ENCODE data around the gene PFKFB1.
"Not testable (repeated sequence)": the region's sequence is repeated elsewhere in the genome, so short reads cannot be mapped to it uniquely, and the experiment has no call there.

Gene PFKFB1

DNA sequence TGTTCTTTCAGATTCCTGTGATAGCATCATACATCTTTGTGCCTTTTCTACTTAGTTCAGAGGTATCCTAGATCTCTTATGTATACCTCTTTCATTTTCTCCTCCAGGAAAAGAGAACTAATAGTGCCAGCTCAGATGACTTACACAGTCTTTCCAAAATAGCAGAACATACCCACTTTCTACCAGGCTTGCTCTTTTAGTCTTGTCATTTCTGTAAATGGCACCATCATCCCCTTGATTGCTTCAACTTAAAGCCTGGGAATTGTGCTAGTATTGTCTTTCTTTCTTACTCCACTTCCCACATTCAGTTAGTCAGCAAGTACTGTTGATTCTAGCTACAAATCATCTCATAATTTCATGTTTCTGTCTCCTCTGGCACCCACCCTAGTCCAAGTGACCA, 11.3 kb upstream of the PFKFB1 start:
- Mint-ChIP-seq H3K4me3 (no peak overlapping the region), H3K9me3 (no peaks in the 10 kb centered on the region), H3K4me1 (peaks cover 19% of the 10 kb centered on the region), H3K36me3 (peaks cover 37% of the 10 kb centered on the region), H3K27ac (no peak overlapping the region), H3K27me3 (no peaks in the 10 kb centered on the region)
- no peak for ATAC-seq

DNA sequence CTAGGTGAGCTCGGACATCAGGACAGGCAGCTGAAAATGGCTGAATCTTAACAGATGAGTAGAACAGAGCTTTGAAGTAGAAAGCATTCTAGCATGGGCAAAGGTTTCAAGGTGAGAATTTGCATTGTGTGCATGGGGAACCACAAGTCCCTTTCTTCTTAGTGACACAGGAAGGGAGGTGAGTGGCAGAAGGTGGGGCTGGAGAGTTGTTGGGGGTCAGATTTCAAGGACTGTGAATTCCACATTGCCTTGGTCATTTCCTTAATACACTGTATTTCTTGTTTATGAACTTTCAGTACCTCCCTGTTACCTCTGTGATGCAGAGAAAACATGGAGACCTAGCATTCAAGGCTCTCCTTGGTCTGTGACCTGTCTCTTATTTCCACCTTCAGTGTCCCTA, 10.2 kb upstream of the PFKFB1 start:
- no peaks in the 10 kb centered on the region for H3K27me3 Mint-ChIP-seq
- H3K27ac Mint-ChIP-seq = no peak overlapping the region
- H3K36me3 Mint-ChIP-seq = peaks cover 37% of the 10 kb centered on the region
- no peaks in the 10 kb centered on the region for H3K9me3 Mint-ChIP-seq
- H3K4me1 Mint-ChIP-seq = peaks cover 19% of the 10 kb centered on the region
- H3K4me3 Mint-ChIP-seq = no peak overlapping the region
- ATAC-seq = no peak

DNA sequence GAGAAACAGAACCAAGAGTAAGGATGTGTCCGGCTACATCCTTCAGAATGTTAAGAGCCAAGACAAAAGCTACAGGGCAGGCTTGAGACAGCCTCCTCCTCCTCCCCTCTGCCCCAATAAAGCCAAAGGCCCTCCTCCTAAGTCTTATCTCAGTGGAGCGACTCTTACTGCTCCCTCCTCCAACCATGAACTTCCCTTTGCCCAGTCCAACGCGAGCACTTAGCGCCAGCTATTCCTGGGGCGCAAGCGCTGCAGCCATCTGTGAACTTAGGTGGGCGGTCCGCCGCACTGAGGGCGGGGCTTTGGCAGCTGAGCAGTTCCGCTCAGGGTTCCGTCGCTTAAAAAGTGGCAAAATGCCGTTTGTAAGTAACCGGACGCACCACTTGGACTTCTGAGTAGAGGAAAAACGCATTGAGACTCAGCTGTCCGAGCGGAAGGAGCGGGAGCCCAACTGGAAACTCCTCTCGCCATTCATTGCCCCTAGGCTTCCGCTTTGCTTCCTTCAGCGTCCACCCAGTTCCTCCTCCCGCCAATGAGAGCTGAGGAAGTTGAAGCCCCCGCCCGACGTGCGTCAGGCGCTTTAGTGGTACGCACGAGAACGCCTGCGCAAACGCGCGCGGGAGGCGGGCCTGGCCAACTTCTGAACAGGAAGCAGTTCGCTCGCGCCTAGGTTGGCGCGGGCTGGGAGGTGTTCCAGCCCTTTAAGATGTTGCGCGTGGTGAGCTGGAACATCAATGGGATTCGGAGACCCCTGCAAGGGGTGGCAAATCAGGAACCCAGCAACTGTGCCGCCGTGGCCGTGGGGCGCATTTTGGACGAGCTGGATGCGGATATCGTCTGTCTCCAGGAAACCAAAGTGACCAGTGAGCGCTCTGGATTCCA, 6.0 kb upstream of the PFKFB1 start, which contains the start of gene APEX2:
APEX2 (plus strand) TSS at position 647 of the 882 bp plus-strand sequence; CDS start at position 707, 60 bp downstream.
- H3K36me3 Mint-ChIP-seq = peaks cover 14% of the 10 kb centered on the region
- H3K27ac Mint-ChIP-seq = peak within 1 kb of the TSS; percentile 92
- peak within 1 kb of the TSS; percentile 97 for H3K4me3 Mint-ChIP-seq
- ATAC-seq = peak; percentile 96
- peaks cover 19% of the 10 kb centered on the region for H3K4me1 Mint-ChIP-seq
- H3K27me3 Mint-ChIP-seq = no peaks in the 10 kb centered on the region
- no peaks in the 10 kb centered on the region for H3K9me3 Mint-ChIP-seq

DNA sequence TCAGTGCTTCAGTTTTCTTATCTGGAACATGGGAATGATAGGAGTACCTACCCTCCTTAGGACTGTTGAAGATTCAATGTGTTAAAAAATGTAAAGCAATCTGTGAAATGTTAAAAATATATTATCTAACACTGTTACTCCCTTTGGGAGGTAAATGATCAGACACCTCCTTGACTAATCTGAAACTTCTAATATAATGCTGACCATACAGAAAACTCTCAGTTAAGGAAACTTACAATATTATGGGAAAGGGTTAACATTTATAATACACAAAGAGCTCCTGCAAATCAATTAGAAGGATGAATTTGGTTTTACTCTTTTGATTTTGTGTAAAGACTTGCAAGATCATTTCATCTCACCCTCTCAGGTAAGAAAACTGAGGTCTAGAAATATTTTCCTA, 1.6 kb upstream of the PFKFB1 start:
- no peaks in the 10 kb centered on the region for H3K9me3 Mint-ChIP-seq
- H3K27me3 Mint-ChIP-seq = no peaks in the 10 kb centered on the region
- peaks cover 15% of the 10 kb centered on the region for H3K4me1 Mint-ChIP-seq
- no peak overlapping the region for H3K27ac Mint-ChIP-seq
- no peak overlapping the region for H3K4me3 Mint-ChIP-seq
- peaks cover 2% of the 10 kb centered on the region for H3K36me3 Mint-ChIP-seq
- no peak for ATAC-seq

DNA sequence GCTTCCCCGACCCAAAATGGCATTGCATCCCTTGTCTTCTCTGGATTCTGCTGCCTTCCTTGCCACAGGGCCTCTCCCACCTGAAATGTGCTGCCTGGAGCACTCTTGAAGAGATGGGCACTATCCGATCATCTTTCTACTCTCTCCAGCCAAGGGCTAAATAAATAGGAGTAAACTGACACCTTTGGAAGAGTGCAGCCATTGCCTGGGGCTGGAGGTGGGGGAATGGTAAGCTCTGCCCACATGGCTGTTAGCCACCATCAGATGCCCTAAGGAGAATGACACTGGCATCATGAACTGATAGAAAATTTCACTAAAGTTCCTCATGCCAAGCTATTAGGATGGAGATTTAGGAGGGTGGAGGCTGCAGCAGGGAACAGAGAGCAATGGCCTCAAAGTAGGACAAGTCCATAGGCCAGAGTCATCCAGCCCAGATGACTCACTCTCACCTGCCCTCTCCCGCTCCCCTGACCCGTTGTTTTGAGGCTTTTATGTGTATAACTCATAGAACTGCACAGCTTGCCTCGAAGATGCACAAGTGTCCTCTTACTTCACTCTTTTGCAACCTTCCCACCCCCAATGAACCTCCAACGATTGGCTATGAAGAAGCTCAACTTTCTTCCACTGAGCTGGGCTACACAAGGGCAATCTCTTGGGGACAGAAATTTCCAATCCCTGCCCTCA, 822 bp upstream of the PFKFB1 start:
- H3K27me3 Mint-ChIP-seq = no peaks in the 10 kb centered on the region
- ATAC-seq = peak; percentile 60
- no peaks in the 10 kb centered on the region for H3K36me3 Mint-ChIP-seq
- H3K4me1 Mint-ChIP-seq = peaks cover 11% of the 10 kb centered on the region
- no peak overlapping the region for H3K27ac Mint-ChIP-seq
- H3K4me3 Mint-ChIP-seq = no peak overlapping the region
- no peaks in the 10 kb centered on the region for H3K9me3 Mint-ChIP-seq

DNA sequence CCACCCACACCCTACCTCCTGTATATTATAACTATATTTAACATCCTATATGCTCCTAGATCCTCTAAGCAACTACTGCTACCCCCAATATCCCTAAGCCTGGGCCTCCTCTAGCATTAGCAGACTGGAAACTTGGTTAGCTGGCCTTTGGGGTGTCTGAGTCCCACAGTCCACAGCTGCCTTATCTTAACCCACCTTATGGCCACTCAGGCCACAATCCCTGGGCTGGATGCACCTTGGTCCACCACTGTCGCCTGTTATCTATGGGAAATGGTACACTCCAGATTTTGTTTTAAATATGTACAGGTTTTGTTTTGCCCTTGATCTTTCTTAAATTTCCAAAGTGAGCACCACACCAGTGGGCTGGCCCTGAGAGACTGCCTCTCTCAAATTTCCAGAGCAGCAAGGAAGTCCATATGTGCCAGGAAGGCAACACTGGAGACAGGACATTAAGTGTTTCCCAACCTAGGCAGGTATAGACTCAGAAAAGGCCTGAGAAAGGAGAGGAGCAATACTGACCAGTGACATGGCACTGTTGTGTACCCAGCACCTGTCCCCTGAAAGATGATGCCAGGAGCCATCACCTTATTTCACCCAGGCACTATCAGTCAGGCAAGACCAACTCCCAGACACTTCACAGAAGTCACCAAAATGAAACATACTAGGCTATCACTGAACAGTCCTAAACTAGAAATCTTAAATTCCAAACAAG, 921 bp downstream of the PFKFB1 start:
- no peaks in the 10 kb centered on the region for H3K27me3 Mint-ChIP-seq
- peaks cover 11% of the 10 kb centered on the region for H3K4me1 Mint-ChIP-seq
- no peak for ATAC-seq
- H3K27ac Mint-ChIP-seq = no peak overlapping the region
- H3K9me3 Mint-ChIP-seq = no peaks in the 10 kb centered on the region
- H3K4me3 Mint-ChIP-seq = no peak overlapping the region
- H3K36me3 Mint-ChIP-seq = no peaks in the 10 kb centered on the region

DNA sequence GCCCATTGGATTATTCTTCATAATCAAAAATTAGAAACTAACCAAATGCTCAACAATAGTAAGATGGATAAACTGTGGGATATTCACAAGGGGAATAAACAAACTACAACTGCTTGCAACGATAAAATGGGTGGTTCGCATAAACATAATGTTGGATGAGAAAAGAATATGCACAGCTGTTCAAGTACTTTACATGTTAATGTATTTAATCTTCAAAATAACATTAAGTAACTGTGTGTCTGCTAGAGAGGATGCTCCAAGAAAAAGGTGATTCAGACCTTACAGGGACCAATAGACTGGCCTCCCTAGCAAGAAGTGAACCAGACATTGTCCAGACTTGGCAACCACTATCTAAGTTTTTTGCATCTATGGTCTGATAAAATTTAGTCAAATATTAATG, 2.3 kb downstream of the PFKFB1 start:
- no peaks in the 10 kb centered on the region for H3K36me3 Mint-ChIP-seq
- H3K9me3 Mint-ChIP-seq = no peaks in the 10 kb centered on the region
- no peak overlapping the region for H3K4me3 Mint-ChIP-seq
- ATAC-seq = no peak
- H3K4me1 Mint-ChIP-seq = peaks cover 11% of the 10 kb centered on the region
- H3K27ac Mint-ChIP-seq = no peak overlapping the region
- no peaks in the 10 kb centered on the region for H3K27me3 Mint-ChIP-seq

DNA sequence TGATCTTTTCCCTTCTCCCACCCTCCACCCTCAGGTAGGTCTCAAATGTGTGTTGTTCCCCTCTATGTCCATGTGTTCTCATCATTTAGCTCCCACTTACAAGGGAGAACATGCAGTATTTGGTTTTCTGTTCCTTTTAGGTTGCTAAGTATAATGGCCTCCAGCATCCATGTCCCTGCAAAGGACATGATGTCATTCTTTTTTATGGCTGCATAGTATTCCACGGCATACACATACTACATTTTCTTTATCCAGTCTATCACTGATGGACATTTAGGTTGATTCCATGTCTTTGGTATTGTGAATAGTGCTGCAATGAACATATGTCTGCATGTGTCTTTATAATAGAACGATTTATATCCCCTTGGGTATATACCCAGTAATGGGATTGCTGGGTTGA, 10.7 kb downstream of the PFKFB1 start:
- not testable (repeated sequence) for H3K9me3 Mint-ChIP-seq, H3K4me3 Mint-ChIP-seq, H3K4me1 Mint-ChIP-seq, H3K27me3 Mint-ChIP-seq, H3K36me3 Mint-ChIP-seq, ATAC-seq, H3K27ac Mint-ChIP-seq

DNA sequence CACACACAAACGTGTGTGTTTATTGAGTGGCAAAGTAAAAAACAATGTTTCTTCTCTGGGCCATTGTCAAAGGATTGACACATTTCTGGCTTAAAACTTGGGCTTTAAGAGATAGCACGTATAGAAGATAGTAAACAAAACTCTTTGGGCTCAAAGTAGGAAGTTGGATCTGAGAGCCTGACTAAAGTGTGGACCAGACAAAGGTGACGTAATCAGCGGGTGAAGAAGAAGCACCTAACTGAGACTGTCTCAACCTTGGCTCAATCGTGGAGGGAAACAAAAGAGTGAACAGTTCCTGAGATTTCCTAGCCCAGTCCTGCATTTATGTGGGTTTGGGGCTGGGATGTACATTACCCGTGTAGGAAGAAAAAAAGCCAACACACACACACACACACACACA, 13.7 kb downstream of the PFKFB1 start:
- Mint-ChIP-seq H3K4me3 (no peak overlapping the region), H3K27ac (no peak overlapping the region), H3K36me3 (no peaks in the 10 kb centered on the region), H3K4me1 (no peaks in the 10 kb centered on the region), H3K27me3 (no peaks in the 10 kb centered on the region), H3K9me3 (no peaks in the 10 kb centered on the region)
- ATAC-seq = no peak

DNA sequence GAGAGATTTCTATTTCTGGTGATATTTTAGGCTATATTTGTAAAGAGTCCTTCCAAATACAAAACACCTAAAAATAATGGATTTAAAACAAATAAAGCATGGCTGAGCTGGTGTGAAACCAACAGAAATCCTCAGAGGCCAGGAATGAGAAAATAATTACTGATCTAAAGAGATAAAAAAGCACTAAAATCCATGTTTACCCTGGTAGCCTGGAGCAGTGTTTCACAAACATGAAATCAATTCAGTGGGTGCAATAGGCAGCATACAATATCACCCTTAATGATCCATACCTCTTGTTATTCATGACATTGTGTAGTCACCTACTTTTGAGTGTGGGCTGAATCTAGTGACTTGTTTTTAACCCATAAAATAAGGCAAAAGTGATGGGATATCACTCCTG, 14.6 kb downstream of the PFKFB1 start:
- no peak for ATAC-seq
- H3K4me1 Mint-ChIP-seq = no peaks in the 10 kb centered on the region
- H3K27ac Mint-ChIP-seq = no peak overlapping the region
- H3K9me3 Mint-ChIP-seq = no peaks in the 10 kb centered on the region
- no peak overlapping the region for H3K4me3 Mint-ChIP-seq
- H3K27me3 Mint-ChIP-seq = no peaks in the 10 kb centered on the region
- no peaks in the 10 kb centered on the region for H3K36me3 Mint-ChIP-seq

DNA sequence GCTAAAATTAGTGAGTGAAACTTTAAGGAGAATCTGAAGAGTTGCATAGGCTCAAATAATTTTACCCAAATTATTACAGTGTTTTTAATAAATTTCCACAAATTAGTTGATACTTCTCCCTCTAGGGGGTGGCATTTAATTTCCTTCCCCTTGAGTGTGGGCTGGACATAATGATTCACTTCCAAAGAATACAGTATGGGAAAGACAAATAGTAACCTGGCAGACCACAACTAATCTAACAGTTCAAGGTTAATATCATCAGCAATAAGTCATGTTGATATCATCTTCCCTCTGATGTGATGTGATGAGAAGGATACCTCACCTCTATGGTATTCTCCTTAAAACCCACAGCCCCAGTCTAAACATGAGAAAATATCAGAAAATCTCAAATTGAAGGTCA, 15.5 kb downstream of the PFKFB1 start:
- Mint-ChIP-seq H3K27me3 (no peaks in the 10 kb centered on the region), H3K9me3 (no peaks in the 10 kb centered on the region), H3K27ac (no peak overlapping the region), H3K4me3 (no peak overlapping the region), H3K4me1 (no peaks in the 10 kb centered on the region), H3K36me3 (no peaks in the 10 kb centered on the region)
- ATAC-seq = no peak

DNA sequence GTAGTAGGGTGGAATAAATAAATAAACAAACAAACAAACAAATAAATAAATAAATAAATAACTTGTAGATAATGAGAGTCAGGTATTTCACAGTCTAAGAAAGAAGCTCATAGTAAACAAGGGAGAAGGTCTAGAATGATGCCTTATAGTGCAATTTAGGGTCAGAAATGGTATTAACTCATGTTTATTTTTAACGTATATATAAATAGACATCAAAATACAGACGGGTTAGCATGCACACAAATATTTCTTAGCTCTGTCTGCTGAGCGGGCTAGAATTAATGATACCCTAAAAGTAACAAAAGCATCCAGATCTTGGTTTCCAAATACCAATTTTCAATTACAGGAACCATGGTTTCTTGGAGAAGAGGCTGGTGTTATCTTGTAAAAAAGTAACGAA, 16.6 kb downstream of the PFKFB1 start:
- no peaks in the 10 kb centered on the region for H3K27me3 Mint-ChIP-seq
- no peak for ATAC-seq
- H3K36me3 Mint-ChIP-seq = no peaks in the 10 kb centered on the region
- no peak overlapping the region for H3K27ac Mint-ChIP-seq
- no peaks in the 10 kb centered on the region for H3K9me3 Mint-ChIP-seq
- no peaks in the 10 kb centered on the region for H3K4me1 Mint-ChIP-seq
- no peak overlapping the region for H3K4me3 Mint-ChIP-seq

DNA sequence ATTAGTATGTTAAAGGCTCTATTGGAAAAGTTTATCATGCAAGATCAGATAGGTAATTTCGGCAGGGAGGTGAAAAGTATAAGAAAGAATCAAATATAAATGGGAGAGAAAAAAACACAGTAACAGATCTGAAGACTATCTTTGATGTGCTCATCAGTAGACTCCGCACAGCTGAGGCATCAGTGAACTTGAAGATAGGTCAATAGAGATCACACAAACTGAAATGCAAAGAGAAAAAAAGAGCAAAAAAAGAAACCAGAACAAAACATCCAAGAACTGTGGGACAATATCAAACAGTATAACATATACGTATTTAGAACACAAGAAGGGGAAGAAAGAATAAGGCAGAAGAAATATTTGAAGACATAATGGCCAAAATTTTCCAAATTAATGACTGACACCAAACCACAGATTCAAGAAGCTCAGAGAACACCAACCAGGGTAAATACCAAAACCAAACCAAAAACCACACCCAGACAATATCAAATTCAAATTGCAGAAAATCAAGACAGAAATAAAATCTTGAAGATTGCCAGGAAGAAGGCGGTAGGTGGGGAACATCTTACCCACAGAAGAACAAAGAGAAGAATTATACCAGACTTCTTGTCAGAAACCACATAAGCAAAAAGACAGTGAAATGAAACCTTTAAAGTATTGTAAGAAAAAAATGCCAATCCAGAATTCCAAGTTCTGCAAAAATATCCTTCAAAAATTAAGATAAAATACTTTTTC, 29.1 kb downstream of the PFKFB1 start:
- Mint-ChIP-seq H3K36me3 (no peaks in the 10 kb centered on the region), H3K27me3 (no peaks in the 10 kb centered on the region), H3K27ac (no peak overlapping the region), H3K4me3 (no peak overlapping the region), H3K9me3 (peaks cover 3% of the 10 kb centered on the region), H3K4me1 (no peaks in the 10 kb centered on the region)
- ATAC-seq = no peak

DNA sequence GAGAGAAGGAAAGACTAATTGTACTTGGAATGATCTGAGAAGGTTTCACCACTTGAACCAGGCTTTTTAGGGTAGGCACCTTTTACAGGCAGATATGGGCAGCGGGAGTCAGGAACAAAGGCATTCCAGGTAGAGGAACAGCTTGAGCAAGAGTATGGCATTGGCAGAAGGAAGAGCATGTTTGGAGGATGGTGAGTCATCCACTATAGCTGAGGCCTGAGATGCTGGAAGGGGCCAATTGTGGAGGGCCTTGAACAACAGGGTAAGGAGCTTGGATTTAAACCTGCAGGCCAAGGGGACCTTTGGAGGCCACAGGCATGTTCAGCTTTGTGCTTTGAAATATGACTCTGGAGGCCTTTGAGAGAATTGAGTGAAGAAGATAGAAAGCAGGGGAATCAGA, 32.2 kb downstream of the PFKFB1 start:
- no peak for ATAC-seq
- H3K4me1 Mint-ChIP-seq = no peaks in the 10 kb centered on the region
- H3K27me3 Mint-ChIP-seq = no peaks in the 10 kb centered on the region
- no peak overlapping the region for H3K4me3 Mint-ChIP-seq
- H3K9me3 Mint-ChIP-seq = no peaks in the 10 kb centered on the region
- H3K27ac Mint-ChIP-seq = no peak overlapping the region
- H3K36me3 Mint-ChIP-seq = no peaks in the 10 kb centered on the region
